ENCODE measurements around the gene ZBTB25.

ZBTB25 gene

DNA sequence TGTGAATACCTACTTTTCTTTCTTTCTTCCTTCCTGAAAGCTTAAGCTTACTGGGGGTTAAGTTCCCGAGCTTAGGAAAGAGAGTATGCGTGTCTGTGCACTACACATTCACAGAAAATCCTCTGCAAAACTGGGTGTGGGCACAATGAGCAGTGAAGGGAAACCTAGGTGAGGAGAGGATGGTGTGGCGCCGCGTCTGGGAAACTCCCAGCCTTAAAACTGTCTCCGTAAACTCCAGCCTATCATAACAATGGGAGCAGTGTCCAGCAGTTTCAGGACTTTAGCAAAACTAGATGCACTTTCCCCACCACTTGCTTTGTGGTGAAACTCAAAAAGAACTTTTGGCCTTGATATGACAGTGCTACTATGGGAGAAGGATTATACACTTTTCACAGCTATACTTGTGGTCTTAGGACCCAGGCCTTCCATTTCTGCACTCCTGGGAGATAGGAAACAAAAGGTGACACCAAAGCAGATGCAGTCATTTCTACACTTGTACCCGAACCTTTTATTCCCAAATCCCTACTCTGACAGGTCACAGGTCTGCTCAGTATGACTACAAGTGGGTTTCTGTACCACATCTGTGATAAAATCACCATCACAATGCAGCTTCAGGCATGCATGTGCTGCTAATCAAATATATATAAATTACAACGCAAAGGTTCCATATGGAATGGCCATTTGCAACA lies 27.9 kb downstream of the ZBTB25 start:
- no peak for DNase-seq

DNA sequence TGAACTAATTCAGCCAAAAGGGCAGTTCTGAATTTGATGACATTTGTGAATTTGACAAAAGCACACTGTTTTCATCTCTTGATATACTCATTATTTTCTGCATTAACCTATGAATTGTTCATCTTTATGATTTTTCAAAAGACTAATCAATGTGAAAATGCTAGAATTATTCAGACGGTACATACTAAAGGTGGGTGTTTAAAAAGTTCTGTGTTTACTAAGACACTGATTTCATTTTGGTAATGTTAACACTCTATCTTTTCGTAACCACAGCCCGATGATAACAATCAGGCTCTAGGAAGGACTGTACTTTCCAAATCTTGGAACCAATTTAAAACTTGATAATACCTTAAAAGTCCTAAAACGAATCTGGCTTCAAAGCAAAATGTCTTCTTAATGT lies 28.9 kb downstream of the ZBTB25 start:
- no peak for DNase-seq

DNA sequence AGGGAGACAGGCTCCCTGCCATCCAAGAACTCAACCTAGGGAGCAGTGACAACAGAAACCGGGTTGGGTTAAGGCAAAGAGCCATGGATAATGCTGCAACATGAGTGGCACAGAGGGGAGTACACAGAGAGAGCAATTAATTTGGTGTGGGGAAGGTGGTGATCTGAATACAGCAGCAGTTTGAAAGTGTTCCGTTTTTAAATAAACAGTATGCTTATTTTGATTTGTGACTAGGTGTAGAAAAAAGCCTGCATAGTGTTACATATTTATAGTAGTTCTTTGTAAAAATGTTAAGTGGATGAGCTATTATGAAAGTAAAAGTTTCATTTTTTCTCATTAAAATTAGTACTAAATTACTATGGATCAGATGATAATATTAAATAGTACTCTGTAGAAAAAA lies 29.6 kb downstream of the ZBTB25 start:
- DNase-seq, result no peak

GRCh38 chr14:64468451-64468850 lies 35.2 kb downstream of the ZBTB25 start:
- no peak for DNase-seq

DNA sequence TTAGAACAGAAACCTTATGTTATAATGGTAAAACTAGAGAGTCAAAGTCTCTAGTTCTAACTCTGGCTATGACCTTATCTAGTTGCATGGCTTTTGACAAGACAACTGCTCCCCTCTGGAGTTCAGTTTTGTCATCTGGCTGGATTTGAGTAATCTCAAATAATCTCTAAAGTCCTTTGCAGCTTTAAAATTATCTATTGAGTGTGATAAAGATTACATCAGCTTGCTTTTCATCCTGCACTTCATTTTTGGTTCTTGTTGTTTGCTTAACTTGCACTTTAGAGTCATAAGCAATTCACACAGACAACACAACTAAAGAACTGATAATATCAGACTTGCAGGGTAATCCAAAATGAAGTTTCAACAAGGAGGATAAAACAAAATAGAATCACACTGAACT lies 36.1 kb downstream of the ZBTB25 start:
- DNase-seq, result no peak

- no peak for DNase-seq
These were observed 36.5 kb downstream of the ZBTB25 start for GRCh38 chr14:64467101-64467500.

DNA sequence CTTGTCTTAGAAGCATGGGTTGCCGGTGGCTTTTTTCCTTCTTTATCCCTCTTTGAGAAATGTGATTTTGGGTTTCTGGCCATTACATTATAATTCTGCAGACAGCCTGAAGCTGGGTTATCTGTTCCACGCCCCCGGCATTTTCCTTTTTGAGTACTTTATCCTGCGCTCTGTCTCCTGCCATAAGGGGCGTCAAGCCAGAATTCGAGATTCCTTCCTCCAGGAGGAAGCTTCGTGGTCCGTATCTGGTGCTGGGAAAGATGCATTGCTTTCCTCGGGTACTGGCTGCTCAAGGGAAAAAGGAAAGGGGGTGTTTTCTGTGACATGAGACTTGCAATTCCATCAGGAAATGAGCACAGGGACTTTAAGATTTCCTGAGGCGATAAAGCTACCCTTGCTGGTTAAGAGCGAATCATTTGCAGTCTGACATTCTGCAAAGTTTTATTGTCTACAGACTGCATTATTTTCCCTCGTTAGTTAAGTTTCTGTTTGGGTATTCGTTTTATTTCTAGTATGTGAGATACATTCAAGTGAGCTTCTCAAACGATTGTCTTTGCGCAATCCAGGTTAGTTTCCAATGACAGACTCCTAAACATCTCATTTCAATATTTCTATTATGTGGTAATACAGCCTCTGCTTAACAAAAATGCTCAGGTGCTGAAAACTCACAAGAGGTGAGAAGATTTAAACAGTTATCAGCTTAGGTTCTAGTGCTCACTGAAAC lies 37.6 kb downstream of the ZBTB25 start:
- no peak for DNase-seq

DNA sequence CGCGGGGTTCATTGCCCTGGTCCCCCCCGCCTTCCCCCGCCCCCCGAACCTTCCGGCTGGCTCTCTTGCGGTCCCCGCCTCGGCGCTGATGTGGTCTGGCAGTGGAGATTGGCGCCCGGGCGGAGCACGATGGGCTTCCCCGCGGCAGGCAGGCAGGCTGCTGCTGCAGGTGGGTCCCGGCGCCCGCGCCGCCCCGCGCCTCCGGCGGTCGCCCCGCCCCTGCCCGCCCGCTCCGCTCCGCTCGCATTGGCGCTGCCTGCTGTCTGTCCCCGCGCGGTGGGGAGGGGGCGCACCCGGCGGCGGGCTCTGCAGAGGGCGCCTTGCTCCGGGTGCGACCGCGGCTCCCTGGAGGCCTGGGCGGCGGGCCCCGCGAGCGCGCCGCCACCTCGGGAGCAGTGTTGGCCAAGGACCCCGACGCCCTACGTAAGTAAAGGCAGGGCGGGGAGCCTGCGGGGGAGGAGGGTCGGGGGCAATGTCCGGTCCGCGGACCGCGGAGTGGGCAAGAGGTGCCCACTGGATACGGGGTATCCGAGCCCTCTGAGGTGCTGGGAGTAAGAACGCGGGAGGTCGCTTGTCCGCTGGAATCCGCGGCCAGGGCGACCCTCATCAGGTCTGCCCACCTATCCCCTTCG lies 38.3 kb downstream of the ZBTB25 start, which contains the start of gene AKAP5:
AKAP5 (plus strand) TSS at position 309 of the 632 bp plus-strand sequence. CDS start 2,896 bp downstream, outside the sequence.
- peak; percentile 49 to 74 (median 53) for DNase-seq

DNA sequence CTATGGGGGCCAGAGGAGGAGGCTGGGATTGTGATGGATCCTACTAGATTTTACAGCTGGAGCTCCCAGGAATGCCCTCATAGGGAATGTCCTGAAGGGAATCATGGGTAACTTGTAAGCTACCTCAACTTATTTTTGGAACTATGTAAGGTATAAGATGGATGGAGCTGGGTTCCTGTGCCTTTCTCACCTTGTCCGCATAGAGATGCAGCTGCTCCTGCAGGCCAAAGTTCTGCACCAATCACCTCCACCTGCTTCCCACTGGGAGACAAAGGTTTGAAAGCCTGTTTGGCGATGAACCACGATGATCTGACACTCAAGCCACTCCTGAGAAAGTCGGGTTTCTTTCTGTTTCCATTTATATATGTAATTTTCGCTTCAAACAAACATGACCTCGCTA lies 39.0 kb downstream of the ZBTB25 start:
- no peak for DNase-seq

DNA sequence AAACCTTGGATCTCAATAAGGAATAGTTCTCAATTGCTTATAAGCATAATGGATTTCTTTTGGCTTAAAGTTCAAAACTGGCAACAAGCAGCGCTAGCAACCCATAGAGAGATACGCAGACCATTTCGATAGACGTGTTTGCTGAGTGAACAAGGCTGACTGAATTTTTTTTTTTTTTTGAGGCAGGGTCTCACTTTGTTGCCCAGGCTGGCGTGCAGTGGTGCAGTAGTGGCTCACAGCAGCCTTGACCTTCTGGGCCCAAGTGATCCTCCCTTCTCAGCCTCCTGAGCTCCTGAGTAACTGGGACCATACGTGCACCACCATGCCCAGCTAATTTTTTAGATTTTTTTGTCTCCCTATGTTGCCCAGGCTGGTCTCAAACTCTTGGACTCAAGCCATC lies 39.8 kb downstream of the ZBTB25 start:
- no peak for DNase-seq

DNA sequence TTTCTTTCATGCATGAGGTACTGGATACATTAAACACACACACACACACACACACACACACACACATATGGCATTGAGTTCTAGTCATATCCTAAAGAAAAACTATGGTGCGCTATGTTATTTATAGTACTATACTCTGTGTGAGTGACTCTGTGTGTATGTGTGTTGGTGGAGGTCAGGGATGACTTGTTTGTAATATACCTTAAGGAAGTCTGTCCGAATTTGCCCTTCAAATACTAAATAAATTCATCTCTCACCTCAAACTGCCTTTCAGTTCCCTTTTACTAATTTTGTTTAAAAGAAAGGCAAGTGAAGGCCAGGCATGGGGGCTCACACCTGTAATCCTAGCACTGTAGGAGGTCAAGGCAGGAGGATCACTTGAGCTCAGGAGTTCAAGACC lies 40.4 kb downstream of the ZBTB25 start:
- DNase-seq, result no peak

DNA sequence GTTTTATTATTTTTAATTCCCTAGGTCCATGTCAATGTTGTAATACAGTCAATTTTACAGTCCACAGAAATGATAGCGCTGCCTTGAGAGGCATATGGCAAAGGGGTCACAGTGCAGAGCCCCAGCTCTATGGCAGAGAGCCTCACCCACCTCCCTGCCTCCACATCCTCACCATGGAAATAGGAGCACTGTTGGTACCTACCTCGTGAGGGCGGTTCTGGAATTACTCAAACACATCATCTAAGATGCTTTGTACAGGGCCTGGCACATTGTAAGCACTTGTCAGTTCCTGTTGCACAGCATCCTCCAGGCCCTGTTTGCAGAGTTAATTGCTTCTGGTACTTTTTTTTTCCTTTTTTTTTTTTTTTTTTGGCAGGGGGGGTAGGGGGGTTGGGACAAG lies 42.4 kb downstream of the ZBTB25 start:
- no peak for DNase-seq

DNA sequence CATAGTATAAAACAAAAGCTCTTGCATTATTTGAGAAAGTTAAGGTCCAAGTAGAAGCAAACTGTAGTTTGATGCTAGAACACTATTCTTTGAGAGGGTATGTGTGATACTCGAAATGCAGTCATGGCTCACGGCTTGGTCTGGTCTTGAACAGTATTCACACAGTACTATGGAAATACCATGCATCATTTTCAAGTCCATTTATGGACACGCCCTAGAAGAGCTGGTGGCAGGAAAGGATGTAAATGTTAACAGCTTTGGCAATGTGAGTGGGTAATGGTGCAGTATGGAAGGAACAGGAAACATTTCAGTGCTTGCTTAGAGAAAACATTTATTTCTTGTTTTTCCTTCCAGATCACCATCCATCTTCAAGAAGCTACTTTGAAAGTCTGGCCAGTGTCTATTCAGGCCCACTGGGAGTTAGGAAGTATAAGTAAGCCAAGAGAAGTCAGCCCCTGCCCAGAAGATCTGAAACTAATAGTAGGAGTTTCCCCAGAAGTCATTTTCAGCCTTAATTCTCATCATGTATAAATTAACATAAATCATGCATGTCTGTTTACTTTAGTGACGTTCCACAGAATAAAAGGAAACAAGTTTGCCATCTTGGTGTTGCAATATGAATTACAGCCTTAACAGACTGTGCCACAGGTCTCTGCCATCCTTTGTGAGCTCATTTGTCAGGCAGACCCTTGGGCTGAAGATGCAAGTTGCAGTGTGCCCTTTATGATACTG lies 44.1 kb downstream of the ZBTB25 start:
- no peak for DNase-seq

GRCh38 chr14:64454671-64455070 lies 49.0 kb downstream of the ZBTB25 start:
- DNase-seq, result no peak

- no peak for DNase-seq
These were observed 53.4 kb downstream of the ZBTB25 start for GRCh38 chr14:64450255-64450654.

- DNase-seq, result no peak
These were observed 55.6 kb downstream of the ZBTB25 start for GRCh38 chr14:64447876-64448670.

GRCh38 chr14:64444984-64445845 lies 58.4 kb downstream of the ZBTB25 start:
- DNase-seq, result peak in 3 of 5 donors; percentile 11 to 69 (median 15)

DNA sequence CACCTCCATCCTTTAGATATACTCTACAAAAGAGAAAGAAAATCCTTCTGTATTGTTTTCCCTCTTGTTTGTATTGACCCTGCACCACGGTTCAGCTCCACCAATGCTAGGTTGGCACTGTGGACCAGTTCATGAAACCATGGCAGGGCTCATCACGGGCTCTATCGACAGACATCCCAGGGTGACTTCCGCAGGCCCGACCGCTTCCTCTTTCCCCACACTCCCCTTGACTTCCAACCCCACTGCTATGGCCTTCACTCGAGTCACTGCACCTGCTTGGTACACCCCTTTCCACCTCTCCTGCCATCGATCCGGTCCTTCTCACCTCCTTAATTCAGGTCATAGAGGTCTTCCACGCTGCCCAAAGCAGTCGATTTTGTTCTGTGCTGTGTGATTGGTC lies 59.5 kb downstream of the ZBTB25 start:
- DNase-seq, result no peak

DNA sequence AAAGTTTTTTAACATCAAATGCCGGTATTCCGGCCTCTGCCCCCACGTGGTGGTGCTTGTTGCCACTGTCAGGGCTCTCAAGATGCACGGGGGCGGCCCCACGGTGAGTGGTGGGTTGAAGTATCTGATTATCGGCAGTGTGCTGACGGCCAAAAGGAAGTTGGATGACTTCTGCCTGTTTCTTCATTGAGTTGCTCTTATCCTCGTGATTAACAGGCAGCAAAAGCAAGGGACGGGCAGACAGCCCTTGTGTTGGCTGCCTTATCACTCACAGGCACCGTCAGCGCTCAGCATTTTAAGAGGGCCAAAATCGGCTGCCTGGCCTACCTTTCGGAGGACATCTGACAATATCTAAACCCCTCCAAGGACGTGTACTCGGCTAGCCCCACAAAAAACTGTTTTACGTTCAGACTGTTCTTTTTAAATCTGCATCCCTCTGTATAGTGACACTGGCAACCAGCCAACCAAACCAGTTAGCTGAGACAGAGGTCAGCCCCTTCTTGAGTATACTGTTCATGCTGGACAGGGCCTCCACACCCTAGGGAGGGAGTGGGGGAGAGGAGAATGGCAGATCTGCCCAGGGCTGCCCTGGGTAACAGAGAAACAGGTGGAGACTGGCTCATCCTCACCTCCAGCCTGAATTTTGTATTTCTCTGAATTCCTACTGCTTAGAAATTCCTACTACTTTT lies 61.2 kb downstream of the ZBTB25 start:
- no peak for DNase-seq

DNA sequence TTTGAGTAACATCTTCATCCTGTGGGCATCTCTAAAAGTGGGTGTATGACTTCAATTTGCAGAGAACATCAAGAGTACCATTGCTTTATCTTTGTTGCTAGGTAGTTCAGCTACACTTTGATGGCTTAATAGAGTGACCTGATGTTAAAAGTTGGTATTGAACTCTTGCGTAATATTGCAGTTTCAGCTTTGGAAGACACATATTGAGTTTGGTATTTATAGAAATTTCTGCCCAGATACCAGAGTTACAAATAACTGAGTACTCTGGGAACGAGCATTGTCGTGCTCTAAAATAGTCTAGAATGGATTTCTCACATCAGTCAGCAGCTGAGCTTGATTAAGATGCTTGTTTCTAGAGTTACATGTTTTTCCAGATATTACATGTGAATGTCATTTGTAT lies 63.1 kb downstream of the ZBTB25 start:
- DNase-seq, result no peak

GRCh38 chr14:64439141-64439540 lies 64.5 kb downstream of the ZBTB25 start:
- DNase-seq, result no peak
